Lower leg skin (tissue), 3 donors: ENCODE measurements around the gene RAB17.
"Not testable (repeated sequence)": the region's sequence is repeated elsewhere in the genome, so short reads cannot be mapped to it uniquely, and the experiment has no call there.

Experiments
- CTCF ChIP-seq, 3 donors: fragments of 450-650 bp; IDR thresholded peaks; one replicate each; pipeline ENCODE4 v1.5.1; 2016; ENCODE audit warnings: antibody characterized with exemption in 3 of 3, mild to moderate bottlenecking in 3 of 3, moderate library complexity in 2 of 3
- POLR2A ChIP-seq, 2 donors: fragments of 450-650 bp; IDR thresholded peaks; one replicate each; pipeline ENCODE4 v1.6.1; 2016 to 2017; ENCODE audit warnings: antibody characterized with exemption in 2 of 2, mild to moderate bottlenecking in 1 of 2, moderate library complexity in 1 of 2

- not testable (repeated sequence) for TF ChIP-seq CTCF, POLR2A (IDR thresholded peaks at IDR 0.05)
These were observed 5.4 kb upstream of the RAB17 start for GRCh38 chr2:237595829-237596519.
